Cardiac muscle cell (in vitro differentiated cells and primary cell): ENCODE measurements around the gene PROK1. TPM values are rescaled to one million over a fixed set of nuclear protein-coding genes. Genes with fewer than 3 reads are reported as not detected.

Experiments used
- DNase-seq, 2 donors: peaks; one replicate each; pipeline versions ENCODE4 v3.0.0 to v3.0.0-alpha.2; 2010 to 2017; ENCODE audit warnings: low read depth in 1 of 2, low spot score in 1 of 2
- H3K27ac ChIP-seq: fragments of 200-600 bp; sonication (generic); 2 replicates; pipeline ENCODE4 v1.5.1; 2016
- H3K27me3 ChIP-seq: fragments of 200-600 bp; sonication (generic); 2 replicates; pipeline ENCODE4 v1.6.0; 2016; ENCODE audit warnings: control low read depth
- H3K36me3 ChIP-seq: fragments of 200-600 bp; sonication (generic); 2 replicates; pipeline ENCODE4 v1.5.1; 2016; ENCODE audit warnings: control low read depth
- H3K4me1 ChIP-seq: fragments of 200-600 bp; sonication (generic); 2 replicates; pipeline ENCODE4 v1.8.1; 2017; ENCODE audit warnings: low read depth, mild to moderate bottlenecking, mixed run types
- H3K4me3 ChIP-seq: fragments of 200-600 bp; sonication (generic); 2 replicates; pipeline ENCODE4 v1.5.1; 2016; ENCODE audit warnings: mild to moderate bottlenecking
- H3K9me3 ChIP-seq: fragments of 200-600 bp; sonication (generic); 2 replicates; pipeline ENCODE4 v1.5.1; 2017; ENCODE audit warnings: low read depth, mild to moderate bottlenecking, control low read depth
- CTCF ChIP-seq: IDR thresholded peaks from 2 replicates; pipeline ENCODE4 v1.5.1; 2012; ENCODE audit warnings: low read depth, mild to moderate bottlenecking, low read length
- polyA plus RNA-seq: library from polyadenylated mRNA; unstranded; fragments of >200 nt; fragmentation: Nextera tagmentation; extraction: Ambion mirVana; gene quantifications from 2 replicates; pipeline ENCODE4 v1.2.1, GENCODE V29; 2016
- total RNA-seq: library from RNA; depleted of rRNA; stranded (reverse); fragments of >200 nt; gene quantifications from 2 replicates; pipeline ENCODE4 v1.2.3, GENCODE V29; 2016

PROK1 gene
- total and polyA plus RNA-seq, 2 experiments from 2014 or later: 0.24 TPM; not detected in 1

- Histone ChIP-seq H3K36me3 (no peaks in the 10 kb centered on the region), H3K27me3 (no peaks in the 10 kb centered on the region), H3K9me3 (no peaks in the 10 kb centered on the region), H3K27ac (no peak overlapping the region), H3K4me3 (no peak overlapping the region), H3K4me1 (peaks cover 5% of the 10 kb centered on the region)
- no peak for TF ChIP-seq CTCF
- DNase-seq: no peak
Measured at GRCh38 chr1:110472546-110472945, 21.6 kb downstream of the PROK1 start.

- peaks cover 5% of the 10 kb centered on the region for H3K4me1 ChIP-seq
- H3K9me3 ChIP-seq: no peaks in the 10 kb centered on the region
- no peak overlapping the region for H3K4me3 ChIP-seq
- no peaks in the 10 kb centered on the region for H3K36me3 ChIP-seq
- no peak overlapping the region for H3K27ac ChIP-seq
- TF ChIP-seq CTCF: no peak
- no peaks in the 10 kb centered on the region for H3K27me3 ChIP-seq
- peak in 1 of 2 donors; percentile 27 for DNase-seq
Measured at GRCh38 chr1:110474444-110474843, 23.5 kb downstream of the PROK1 start.

GRCh38 chr1:110475362-110476027 lies 24.5 kb downstream of the PROK1 start:
- H3K36me3 ChIP-seq: no peaks in the 10 kb centered on the region
- H3K4me3 ChIP-seq: no peak overlapping the region
- no peaks in the 10 kb centered on the region for H3K27me3 ChIP-seq
- TF ChIP-seq CTCF: no peak
- H3K4me1 ChIP-seq: peaks cover 12% of the 10 kb centered on the region
- no peak for DNase-seq
- H3K27ac ChIP-seq: no peak overlapping the region
- no peaks in the 10 kb centered on the region for H3K9me3 ChIP-seq

- Histone ChIP-seq H3K27me3 (no peaks in the 10 kb centered on the region), H3K27ac (no peak overlapping the region), H3K36me3 (no peaks in the 10 kb centered on the region), H3K9me3 (no peaks in the 10 kb centered on the region), H3K4me1 (peaks cover 14% of the 10 kb centered on the region), H3K4me3 (no peak overlapping the region)
- DNase-seq: peak in 1 of 2 donors; percentile 43
- no peak for TF ChIP-seq CTCF
Measured at GRCh38 chr1:110476028-110476765, 25.2 kb downstream of the PROK1 start.

- no peaks in the 10 kb centered on the region for H3K27me3 ChIP-seq
- no peaks in the 10 kb centered on the region for H3K9me3 ChIP-seq
- no peaks in the 10 kb centered on the region for H3K36me3 ChIP-seq
- DNase-seq: peak; percentile 23 to 52
- H3K4me3 ChIP-seq: no peak overlapping the region
- H3K27ac ChIP-seq: no peak overlapping the region
- peaks cover 18% of the 10 kb centered on the region for H3K4me1 ChIP-seq
- no peak for TF ChIP-seq CTCF
Measured at GRCh38 chr1:110477041-110477440, 26.1 kb downstream of the PROK1 start.
